HG02642 (cell line): Measurements from ENCODE around the gene SMURF1.

Experiments used
- ATAC-seq: cut with Tn5 transposase; IDR thresholded peaks from one replicate; pipeline ENCODE4 v1.9.1; 2021; ENCODE audit warnings: mild to moderate bottlenecking; ENCODE audit not compliant: unreplicated experiment, poor library complexity

Gene SMURF1

DNA sequence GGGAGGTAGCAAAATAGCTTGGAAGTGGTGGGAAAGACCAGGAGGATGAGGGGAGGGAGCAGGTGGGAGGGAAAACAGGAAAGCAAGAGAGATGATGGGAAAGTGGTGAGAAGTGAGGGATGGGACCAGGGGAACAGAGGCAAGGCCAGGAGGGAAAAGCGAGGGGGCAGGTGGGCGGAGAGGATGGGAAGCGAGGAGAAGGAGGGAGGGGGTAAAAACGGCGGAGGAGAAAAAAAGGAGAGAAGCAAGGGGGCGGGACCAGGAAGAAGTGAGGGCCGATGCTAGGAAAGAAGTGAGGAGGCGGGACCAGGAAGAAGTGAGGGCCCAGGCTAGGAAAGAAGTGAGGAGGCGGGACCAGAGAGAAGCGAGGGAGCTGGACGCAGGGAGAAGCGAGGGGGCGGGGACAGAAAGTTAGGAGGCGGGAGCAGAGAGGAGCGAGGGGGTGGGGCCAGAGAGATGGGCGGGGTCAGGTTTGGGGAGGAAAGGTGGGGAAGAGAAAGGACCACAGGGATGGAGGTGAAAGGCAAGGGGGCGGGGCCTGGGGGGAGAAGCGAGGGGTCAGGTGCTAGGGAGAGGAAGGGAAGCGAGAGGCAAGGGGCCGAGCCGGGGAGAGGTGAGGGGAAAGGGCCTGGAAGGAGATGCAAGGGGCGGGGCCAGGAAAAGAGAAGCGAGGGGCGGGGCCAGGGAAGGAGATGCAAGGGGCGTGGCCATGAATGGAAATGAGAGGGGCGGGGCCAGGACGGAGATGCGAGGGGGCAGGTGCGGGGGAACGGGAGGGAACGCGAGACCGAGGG is 984 bp downstream of the SMURF1 start:
- ATAC-seq: no peak

DNA sequence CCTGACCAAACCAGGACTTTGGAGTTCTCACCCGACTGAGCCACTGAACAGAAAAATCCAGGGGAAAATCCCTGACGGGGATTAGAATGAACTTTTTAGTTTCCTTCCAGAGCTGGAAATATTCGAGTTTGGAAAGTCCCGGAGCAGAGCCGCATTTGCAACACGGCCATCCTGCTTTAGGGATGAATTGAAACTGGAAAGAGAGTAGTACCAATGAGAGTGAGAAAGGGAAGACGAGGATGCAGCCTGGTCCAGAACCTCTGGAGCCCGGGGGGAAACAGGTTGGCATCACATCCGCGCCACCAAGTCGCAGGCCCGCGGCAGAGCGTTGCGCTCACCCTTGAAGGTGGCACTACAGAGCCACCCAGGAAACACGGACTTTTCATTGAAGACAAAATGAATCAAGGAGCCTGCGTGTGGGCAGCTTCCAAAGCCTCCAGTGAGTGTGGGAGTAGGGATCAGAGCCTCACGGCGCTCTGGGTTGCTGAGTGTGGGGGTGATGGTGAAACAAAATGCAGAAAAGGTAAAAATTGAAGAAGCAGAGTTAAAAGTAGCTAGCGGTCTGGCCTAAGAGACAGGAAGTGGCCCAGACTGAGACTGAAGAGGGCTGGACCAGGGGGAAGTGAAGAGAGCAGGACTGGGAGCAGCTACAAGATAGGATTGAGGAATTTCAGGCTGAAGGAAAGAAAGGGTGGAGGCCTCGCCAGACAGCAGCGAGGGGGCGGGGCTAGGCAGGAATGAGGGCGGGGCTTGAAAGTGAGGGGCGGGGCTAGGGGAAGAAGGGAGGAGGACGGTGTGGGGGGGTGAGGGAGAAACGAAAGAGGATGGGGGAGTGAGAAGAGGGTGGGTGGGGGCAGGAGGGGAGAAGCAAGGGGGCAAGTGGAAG is 1.8 kb downstream of the SMURF1 start:
- ATAC-seq: no peak

- no peak for ATAC-seq
Observed at GRCh38 chr7:99141334-99141733, 2.6 kb downstream of the SMURF1 start.

DNA sequence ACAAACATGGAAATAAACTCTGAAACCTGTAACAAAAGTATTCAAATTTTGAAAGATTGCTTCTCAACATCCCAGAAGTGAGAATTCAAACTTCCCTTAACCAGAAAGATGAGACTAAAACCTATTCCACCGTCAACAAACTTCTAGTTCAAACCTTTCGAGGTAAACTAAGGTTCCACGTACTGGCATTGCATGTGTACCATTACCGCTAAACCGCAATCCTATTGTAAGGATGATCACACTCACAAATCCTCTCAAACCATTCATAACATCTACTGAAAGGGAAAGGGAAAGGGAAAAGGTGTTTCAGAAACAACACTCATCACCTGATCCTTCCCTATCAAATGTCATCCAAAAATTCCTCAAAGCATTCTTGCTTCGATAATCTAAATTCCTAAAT is 3.1 kb downstream of the SMURF1 start:
- ATAC-seq: no peak

GRCh38 chr7:99139036-99139435 is 4.9 kb downstream of the SMURF1 start:
- ATAC-seq: no peak

GRCh38 chr7:99137411-99138180 is 6.3 kb downstream of the SMURF1 start:
- no peak for ATAC-seq

GRCh38 chr7:99135938-99136337 is 8.0 kb downstream of the SMURF1 start:
- no peak for ATAC-seq

- no peak for ATAC-seq
Observed at GRCh38 chr7:99133766-99134564, 9.9 kb downstream of the SMURF1 start.

DNA sequence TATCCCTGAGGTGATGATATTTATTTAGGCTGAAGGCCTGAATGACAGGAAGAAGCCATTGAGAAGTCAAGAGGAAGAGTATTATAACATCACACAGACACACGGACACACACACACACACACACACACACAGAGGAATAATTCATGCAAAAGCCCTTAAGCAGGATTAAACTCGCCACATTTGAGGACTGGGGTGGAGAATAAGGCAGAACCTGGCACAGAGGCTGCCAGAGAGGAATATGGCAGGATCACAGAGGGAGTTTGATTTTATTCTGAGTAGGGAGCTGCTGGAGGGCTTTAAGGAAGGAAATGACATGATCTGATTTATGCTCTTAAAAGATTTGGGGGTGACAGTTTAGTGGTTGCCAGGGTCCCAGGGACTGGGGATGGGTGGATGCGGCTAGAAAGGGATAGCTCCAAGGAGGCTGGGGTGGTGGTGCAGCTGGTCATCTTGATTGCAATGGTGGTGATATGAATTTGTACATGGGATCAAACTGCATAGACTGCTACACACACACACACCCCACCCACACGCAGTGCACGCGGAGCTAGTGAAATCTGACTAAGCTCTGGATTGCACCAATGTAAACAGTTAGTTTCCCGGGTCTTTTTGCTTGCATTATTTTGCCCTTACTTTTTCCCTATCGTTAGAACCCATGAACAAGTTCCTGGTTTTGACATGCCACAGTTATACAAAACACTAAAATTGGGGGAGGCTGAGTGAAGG is 11.2 kb downstream of the SMURF1 start:
- ATAC-seq: no peak

DNA sequence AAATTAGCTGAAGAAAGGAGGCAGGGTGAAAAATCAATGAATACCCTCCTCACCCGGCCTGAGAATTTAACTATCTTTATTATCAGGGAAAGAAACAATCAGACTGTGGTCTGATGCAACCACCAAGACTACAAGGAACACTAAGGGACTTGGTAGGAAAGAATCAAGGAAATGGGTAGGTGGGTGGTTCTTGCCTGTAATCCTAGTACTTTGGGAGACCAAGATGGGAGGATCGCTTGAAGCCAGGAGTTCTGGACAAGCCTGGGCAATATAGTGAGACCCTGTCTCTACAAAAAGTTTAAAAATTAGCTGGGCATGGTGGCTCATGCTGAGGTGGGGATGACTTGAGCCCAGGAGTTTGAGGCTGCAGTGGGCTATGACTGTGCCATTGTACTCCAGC is 12.6 kb downstream of the SMURF1 start:
- no peak for ATAC-seq

- no peak for ATAC-seq
Observed at GRCh38 chr7:99129536-99129935, 14.4 kb downstream of the SMURF1 start.

GRCh38 chr7:99129001-99129400 is 14.9 kb downstream of the SMURF1 start:
- ATAC-seq: no peak

GRCh38 chr7:99128076-99128950 is 15.6 kb downstream of the SMURF1 start:
- no peak for ATAC-seq

- no peak for ATAC-seq
Observed at GRCh38 chr7:99127636-99128035, 16.3 kb downstream of the SMURF1 start.

DNA sequence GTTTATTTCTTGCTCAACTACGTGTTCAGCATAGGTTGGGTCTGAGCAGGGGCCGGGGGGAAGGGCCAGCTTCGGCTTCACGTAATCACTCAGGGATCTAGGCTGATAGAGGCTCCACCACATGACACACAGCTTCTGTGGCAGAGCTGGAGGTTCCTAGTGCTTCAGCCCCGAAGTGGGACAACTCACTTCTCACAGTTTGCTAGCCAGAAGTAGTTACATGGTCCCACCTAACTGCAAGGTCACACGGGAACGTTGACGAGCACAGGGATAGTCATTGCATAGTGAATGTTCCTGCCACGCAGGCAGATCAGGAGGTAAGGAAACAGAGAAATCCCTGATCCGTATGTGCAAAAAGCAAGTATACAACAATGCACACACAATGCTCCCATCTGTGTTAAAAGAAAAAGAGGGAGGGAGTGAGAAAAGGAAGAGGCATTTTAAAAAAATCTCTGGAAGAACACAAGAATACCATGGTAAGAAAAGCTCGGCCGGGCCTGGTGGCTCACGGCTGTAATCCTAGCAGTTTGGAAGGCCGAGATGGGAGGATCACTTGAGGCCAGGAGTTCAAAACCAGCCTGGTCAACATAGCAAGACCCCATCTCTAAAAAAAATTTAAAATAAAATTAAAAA is 16.9 kb downstream of the SMURF1 start:
- ATAC-seq: no peak

- no peak for ATAC-seq
Observed at GRCh38 chr7:99125505-99125865, 18.4 kb downstream of the SMURF1 start.

GRCh38 chr7:99124751-99125504 is 19.0 kb downstream of the SMURF1 start:
- no peak for ATAC-seq
